Stimulated activated CD8-positive, alpha-beta memory T cell treated with anti-CD3 and anti-CD28 coated beads, Interleukin-4, amount 100 ng/mL, for 24 hours (primary cell): Measurements from ENCODE around the gene MYH7B.

Experiments used
- DNase-seq: peaks from one replicate; pipeline ENCODE4 v3.0.0-alpha.2; 2020; ENCODE audit warnings: low read depth

Gene MYH7B

DNA sequence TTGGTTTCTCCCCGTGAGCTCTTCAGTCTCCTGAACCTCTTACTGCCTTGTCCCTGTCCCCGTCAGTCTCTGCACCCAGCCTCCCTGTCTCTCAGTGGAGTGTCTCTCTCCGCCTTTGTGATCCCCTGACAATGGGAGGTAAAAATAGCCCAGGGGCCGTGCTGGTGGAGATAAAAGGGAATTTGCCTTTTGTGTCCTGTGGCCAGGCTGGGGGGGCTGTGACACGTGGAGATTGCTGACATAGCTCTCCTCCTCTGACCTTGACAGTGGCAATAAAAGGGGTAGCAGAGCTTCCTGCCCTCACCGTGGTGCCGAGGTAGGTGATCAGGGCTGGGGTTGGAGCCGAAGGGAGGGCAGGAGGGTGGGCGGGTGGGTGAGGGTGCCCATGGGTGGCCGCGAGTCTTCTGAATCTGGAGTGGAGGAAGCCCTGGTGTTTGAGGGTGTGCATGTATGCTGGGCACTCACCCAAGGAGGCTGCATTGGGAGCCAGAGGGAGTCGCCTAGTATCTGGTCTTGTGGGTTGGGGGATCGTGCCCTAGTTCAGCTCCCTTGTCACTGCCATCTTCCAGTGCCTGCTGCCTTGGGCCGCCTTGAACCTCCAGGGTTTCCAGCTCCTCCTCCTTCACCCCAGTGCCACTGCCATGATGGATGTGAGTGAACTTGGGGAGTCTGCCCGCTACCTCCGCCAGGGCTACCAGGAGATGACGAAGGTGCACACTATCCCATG lies 21.9 kb downstream of the MYH7B start:
- no peak for DNase-seq

DNA sequence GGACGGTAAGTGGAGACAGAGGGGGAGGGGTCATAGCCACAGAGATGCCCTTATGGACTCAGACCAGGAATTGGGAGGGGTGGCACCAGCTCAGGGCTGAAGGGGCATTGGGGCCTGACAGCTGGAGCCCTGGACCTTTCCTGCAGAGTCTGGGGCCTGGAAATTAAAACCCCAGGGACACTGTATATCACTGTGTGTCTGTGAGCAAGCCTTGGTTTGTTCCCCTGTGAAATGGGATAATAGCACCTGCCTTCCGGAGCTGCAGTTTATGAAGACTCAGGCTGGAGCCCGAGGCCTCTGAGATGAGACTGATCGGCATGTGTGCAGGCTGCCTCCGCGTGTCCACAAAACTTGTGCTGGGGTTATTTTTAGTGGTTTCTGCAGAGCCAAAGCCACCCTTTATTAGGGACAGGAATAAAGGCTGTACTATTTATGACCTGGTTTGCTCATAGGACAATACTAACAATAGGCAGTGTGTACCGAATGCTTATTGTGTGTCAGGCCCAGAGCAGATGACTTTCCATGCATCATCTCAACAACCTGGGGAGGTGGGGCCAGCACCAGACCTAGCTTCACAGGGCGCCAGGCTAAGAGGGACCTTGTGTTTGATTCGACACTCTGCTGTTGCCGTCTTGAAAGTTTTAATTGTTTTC lies 22.6 kb downstream of the MYH7B start:
- no peak for DNase-seq

DNA sequence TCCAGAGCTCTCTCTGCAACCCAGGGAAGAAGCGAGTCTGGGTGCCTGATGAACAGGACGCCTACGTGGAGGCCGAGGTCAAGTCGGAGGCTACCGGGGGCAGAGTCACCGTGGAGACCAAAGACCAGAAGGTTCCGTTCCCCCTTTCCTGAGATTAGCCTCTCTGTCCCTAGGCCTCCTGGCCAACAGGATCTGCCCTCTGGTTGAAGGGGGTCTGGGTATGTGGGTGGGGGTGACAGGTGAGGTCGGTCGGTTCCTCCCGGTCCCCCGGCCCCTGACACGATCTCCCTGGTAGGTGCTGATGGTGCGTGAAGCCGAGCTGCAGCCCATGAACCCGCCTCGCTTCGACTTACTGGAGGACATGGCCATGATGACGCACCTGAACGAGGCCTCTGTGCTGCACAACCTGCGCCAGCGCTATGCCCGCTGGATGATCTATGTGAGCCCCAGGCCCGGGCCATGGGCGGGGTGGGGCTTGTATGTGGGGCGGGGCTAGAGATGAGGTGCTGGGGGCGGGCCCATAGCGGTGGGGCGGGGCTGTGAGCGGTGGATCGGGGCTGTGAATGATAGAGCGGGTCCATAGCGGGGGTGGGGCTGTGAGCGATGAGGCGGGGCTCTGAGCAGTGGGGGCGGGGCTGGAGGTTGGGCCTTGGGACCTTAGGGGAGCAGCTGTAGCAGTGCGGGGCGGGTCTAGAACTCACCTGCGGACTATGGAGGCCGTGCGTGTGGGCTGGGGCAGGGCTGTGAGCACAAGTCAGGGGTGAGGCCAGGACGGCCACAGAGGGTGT lies 23.9 kb downstream of the MYH7B start:
- no peak for DNase-seq

DNA sequence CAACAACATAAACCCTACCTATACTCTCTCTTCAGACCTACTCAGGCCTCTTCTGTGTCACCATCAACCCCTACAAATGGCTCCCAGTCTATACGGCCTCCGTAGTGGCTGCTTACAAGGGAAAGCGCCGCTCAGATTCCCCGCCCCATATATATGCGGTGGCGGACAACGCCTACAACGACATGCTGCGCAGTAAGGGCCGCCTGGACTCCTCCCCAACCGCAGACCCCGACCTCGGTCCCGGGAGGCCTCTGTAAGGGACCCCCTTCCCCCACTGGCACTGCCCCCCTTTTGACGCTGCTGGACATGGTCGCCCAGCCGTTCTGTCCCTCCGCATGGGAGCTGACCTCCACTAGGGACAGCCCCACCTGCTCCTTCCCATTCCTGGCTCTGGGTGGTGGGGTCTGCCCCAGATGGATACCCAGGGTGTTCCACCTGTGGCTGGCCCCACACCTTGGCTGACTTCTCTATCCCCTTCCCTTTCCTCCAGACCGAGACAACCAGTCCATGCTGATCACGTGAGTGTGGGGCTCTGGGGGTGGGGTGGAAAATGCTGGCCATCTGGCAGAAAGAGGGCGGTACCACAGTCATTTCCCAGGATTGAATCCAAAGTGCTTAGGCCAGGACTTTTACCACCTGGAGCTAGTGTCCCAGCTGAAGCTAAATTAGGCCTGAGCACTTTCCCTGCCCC lies 25.0 kb downstream of the MYH7B start:
- DNase-seq = no peak

DNA sequence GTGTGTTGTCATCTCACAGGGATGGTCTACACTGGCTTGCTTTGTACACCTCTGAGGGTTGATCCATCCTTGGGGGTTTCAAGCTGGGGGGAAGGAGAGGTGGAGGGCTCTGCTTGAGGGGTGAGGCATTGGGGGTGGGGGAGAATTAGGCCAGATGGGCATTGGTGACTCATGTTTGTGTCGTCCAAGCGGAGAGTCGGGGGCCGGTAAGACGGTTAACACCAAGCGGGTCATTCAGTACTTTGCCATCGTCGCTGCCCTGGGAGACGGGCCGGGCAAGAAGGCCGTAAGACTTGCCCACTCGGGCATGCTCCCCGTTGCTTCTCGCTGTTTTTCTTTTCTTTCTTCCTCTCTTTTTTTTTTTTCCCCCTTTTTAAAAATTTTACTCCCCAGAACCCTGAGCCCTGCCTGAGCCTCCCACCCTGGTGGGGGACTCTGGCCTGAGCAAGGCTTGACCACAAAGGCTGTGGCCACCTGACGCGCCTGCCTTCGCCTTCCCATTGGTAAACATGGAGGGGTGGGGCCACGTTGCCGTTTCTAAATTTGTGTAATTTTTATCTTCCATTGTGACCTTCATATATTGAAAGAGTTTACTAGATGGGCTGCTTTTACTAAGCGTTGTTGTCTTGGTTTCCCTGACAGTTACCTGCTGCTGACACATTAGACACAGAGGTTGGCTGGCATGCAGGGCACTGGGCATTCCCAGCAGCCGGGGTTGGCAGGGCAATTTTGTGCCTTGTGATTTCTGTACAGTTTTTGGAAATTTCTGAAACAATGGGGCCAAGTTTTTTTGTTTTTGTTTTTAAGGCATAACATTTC lies 26.8 kb downstream of the MYH7B start:
- no peak for DNase-seq

DNA sequence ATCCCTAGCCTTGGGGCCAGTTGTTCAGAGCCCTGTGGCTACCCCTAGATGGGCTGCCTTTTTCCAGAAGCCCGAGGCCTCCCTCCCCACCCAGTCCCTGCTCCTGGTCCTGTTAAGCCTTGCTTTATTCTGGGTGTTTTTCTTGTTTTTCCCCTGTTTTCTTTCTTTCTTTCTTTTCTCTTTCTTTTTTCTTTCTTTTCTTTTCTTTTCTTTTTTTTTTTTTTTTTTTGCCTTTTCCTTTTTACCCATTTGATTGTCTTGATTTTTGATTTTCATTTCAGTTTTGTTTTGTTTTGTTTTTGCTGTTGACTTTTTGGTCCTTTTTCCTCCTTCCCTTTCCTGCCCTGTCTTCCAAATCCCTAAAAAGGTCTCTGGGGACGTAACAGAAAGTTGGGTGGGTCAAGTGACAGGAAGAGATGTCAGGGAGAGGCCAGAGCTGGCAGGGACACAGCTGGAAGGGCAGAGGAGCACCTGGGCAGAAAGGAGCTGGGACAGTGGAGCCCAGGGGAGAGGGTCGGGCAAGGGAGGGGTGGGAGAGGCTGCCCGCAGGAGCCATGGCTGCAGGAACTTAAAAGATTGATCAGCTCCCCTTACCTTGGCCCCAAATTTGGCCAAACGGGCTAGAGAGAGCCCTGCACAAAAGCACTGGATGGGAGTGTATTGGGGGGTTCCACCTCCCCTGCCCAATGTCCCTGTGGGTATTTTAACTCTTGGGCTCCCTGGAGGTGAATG lies 27.6 kb downstream of the MYH7B start:
- DNase-seq = no peak

DNA sequence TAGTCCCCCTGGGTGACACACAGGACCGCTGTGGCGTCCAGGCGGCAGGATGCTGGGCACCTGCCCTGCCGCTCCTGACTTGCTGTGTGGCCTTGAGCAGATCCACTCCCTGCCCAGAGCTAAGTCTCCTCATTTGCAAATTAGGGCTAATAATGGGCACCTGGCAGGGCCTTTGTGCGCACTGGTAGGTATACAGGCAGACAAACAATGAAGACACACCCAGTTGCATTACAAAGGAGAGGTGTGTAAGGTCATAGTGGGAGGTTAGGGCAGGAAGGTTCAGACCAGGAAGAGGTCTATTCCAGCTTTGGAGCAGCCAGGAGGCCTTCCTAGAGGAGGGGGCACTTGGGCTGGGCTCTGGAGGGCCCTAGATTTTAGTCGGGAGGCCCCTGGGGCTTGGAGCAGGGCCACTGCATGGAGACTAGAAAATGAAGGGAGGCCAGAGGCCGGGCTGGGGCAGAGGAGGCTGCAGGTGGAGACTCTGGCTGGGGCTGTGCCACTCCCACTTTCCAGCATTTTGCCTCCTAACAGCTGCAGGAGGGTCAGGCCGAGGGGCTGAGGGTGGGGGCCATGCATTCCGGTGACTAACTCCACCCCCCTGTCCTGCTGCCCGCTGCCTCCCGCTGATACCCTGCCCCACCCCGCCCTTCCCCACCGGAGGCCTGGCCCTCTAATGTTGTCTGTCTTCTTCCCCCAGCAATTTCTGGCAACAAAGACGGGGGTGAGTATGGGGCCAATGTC lies 28.5 kb downstream of the MYH7B start:
- no peak for DNase-seq

DNA sequence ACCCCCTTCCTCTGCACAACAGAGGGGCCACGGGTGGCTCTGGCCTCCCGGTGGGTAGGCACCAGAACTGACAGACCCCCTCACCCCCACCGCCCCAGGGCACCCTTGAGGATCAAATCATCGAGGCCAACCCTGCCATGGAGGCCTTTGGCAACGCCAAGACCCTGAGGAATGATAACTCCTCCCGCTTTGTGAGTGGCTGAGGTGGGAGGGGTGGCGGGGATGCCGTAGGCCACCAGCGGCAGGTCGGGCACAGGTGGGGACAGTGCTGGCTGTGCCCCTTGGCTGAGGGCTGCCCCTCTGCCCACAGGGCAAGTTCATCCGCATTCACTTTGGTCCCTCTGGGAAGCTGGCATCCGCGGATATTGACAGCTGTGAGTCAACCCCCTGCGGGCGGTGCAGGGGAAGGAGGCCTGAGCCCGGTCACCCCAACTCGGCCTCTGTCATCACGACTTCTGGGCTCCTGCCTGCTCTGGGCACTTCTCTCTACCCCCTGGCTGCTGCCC lies 29.1 kb downstream of the MYH7B start:
- no peak for DNase-seq

DNA sequence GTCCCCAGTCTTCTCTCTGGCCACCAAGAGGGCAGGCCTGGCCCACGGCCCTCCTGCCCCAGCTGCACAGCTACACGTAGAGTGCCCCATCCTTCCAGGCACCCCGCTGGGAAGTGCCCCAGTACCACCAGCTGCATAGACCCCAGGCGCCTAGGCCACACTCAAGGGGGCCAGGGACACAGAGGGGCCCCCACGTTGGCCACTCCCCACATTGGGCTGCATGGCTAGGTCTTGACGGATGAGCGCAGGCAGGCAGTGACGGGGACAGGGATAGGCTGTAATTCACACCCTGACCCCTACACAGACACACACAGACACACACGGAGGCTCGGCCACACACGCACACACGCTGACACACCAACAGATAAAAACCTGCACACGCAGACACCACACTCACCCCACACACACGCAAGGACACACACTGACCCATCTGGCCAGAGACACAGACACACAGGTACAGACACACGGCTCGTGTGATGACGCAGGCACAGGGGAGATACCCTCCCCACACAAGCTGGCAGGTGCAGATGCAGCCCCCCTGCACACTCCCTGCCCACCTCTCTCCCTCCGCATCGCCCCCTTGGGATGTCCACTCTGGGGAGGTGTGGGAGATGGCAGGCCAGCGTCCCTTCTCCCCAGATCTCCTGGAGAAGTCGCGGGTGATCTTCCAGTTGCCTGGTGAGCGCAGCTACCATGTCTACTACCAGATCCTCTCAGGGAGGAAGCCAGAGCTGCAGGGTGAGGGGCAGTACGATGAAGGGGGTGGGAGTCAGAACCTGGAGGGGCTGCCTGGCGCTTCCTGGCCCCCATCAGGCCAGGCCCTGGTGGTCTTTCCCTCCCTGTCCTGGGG lies 30.0 kb downstream of the MYH7B start:
- no peak for DNase-seq

DNA sequence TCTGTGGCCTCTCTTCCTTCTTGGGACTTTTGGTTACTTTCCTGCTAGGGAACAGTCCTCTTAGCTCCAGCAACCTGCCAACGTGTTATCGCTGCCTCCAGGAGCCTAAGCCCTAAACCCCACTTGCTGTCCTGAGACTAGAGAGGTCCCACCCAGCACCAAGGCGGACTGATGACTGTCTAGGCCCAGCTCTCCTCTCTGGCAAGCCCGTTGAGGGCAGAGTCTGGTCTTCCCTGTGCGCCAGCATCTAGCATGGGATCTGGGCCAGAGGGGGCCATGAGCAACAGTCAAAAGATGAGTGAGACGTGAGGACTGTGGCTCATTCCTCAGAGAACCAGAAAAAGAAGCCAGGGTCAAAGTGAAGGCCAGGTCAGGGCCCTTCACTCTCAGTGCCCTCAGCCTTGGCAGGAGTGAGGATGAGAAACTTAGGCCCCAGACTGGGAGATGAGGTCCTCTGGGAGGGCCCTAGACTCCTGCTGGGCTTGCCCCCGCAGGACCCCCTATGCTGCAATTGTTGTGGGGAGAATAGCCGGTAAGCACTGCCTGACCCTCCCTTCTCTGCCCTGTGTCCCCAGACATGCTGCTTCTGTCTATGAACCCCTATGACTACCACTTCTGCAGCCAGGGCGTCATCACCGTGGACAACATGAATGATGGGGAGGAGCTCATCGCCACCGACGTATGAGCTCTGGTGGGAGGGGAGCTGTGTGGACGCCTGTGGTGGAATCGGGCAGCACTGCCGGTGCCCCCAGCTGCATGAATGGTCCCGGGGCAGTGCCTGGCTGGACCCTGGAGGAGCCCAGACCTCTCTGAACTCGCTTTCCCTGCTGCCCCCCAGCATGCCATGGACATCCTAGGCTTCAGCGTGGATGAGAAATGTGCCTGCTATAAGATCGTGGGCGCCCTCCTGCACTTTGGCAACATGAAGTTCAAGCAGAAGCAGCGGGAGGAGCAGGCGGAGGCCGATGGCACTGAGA lies 30.9 kb downstream of the MYH7B start:
- no peak for DNase-seq

DNA sequence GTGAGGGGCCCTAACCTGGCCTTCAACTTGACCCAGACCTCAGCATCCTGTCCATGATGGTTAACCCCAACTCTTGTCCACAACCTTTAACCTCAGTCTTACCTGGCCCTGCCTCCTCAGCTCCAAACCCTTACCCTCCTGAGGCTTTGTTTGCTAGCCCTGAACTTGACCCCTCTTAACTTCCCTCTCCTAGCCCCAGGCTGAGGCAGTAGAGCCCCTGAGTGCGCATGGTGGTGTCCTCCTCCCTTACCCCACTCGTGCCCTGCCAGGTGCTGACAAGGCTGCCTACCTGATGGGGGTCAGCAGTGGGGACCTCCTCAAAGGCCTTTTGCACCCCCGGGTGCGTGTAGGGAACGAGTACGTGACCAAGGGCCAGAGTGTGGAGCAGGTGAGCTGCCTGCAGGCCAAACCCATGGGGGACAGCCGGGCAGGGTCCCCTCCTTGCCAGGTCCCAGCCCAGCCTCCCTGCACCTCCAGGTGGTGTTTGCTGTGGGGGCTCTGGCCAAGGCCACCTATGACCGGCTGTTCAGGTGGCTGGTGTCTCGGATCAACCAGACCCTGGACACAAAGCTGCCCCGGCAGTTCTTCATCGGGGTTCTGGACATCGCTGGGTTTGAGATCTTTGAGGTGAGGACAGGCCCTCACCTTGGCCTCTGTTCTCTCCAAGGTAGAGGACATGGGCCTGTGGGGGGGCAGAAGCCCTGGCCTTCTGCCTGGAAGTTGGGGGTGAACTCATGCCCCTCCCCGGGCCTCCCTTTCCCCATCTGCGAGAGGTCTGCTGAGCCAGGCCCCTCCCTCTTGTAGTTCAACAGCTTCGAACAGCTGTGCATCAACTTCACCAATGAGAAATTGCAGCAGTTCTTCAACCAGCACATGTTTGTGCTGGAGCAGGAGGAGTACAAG lies 31.9 kb downstream of the MYH7B start:
- no peak for DNase-seq

DNA sequence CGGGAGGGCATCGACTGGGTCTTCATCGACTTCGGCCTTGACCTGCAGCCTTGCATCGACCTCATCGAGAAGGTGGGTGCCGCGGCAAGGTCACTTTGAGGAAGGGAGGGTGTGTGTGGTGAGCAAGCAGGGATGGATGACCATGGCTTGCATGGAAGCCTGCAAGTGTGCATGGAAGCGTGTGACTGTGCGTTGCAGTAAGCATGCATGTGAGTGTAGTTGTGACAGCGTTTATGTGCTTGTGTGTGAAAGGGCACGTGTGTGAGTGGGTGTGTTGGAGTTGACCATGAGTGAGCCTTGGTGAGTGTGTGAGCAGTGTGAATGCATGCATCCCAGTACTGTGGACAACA lies 32.5 kb downstream of the MYH7B start:
- no peak for DNase-seq

DNA sequence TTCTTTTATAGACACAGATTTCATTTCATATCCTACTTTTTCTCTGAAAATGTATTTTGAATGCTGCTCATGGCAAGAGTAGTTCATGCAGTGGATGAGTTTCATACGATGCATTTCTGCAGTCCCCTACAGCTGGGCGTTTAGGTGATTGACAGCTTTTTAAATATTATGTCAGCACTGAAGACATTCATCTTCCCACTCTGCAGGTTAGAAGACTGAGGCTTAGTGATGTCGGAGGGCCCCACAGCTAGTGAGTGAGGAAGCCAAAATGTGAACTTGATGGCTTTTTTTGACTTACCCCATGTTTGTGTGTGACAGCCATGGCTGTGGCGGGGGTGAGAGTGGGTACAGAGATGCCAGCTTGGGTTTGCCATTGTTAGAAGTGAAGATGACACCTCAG lies 33.5 kb downstream of the MYH7B start:
- no peak for DNase-seq

DNA sequence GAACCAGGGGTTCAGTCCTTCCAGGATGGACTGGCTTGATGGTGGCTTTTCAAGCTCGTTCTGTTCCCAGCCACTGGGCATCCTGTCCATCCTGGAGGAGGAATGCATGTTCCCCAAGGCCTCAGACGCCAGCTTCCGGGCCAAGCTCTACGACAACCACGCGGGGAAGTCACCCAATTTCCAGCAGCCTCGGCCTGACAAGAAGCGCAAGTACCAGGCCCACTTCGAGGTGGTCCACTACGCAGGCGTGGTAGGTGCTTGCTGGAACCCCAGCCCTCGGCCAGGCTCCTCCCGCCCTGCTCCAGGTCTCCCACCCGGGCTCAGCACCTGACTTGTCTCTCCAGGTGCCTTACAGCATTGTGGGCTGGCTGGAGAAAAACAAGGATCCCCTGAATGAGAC lies 34.0 kb downstream of the MYH7B start:
- no peak for DNase-seq

DNA sequence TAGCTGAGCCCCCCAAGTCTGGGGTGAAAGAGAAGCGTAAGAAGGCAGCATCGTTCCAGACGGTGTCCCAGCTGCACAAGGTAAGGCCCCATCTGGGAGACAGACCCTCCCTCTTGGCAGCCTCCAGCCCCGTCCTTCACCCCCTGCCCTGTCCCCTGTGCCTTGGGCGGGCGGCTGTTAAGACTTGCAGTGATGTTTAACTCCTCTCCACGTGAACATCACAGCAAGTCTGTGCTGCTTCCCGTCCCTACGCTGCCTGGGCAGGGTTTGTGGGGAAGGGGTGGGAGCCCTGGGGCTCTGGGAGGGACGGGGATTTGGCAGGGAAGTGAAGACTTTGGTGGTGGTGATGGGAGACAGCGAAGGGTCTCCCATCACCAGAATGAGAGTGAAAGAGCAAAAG lies 34.6 kb downstream of the MYH7B start:
- no peak for DNase-seq

DNA sequence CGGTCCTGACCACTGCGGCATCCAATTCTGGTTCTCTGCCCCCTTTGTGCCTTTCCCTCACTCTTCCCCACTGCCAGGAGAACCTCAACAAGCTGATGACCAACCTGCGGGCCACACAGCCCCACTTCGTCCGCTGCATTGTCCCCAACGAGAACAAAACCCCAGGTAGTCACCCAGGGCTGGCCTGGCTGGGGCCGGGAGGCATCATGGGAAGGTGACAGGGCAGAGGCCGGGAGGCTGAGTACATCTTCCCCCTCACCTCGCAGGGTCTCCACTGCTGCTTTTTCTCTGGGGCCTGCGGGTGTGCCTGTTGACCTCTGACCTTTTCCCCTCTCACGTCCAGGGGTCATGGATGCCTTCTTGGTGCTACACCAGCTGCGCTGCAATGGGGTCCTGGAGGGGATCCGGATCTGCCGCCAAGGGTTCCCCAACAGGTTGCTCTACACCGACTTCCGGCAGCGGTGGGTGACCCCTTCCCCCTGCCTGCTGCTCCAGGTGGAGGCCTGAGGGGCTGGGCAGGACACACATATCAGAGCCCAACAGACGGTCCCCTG lies 35.1 kb downstream of the MYH7B start:
- DNase-seq = no peak
